ENCODE measurements around the gene CYLD. TPM values are rescaled to one million over a fixed set of nuclear protein-coding genes. Genes with fewer than 3 reads are reported as not detected.

The CYLD gene
- total and polyA plus RNA-seq, 2 donors (not counting 1 experiment from before 2014, with no cell fraction given) = 30.0 to 160 TPM

DNA sequence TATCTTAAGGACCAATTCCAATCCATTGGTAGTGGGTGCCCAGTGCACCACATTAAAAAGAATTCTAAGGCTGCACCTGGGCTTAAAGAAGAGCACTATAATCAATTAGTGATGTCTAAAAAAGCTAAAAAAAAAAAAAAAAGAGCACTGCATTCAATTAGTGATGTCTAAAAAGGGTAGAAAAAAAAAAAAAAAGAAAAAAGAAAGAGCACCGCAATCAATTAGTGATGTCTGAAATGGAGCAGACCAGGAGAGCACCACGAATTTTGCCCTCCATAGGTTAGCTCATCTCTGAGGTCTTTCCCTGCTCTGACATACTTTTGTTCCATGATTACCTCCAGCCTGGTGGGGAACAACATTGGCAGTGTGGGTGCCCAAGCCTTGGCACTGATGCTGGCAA is 18.9 kb upstream of the CYLD start:
- ChIA-PET POLR2A (interaction anchor here (0.7 kb wide), 1 partner anchor 38 kb away, joined by 5 read pairs; no protein-coding TSS in a partner anchor), CTCF (interaction anchor here (1.8 kb wide), 1 partner anchor 55 kb away, joined by 4 read pairs; no protein-coding TSS in a partner anchor)
- Mint-ChIP-seq H3K4me1 (no peaks in the 10 kb centered on the region), H3K27me3 (no peaks in the 10 kb centered on the region), H3K4me3 (no peak overlapping the region), H3K27ac (no peak overlapping the region), H3K9me3 (ENCODE audit: insufficient read depth) (peaks cover 12% of the 10 kb centered on the region)
- H3K27ac ChIP-seq (ENCODE audit: low read length in 2 of 2) = no peak overlapping the region
- WGBS (ENCODE audit: insufficient coverage) = 100% methylated on average over 2 of the region's 2 CpGs
- intact Hi-C loops (cut with micrococcal nuclease) = no loop called here
- no peak for DNase-seq
- TF ChIP-seq CTCF (IDR thresholded peaks at IDR 0.05) (no peak), EZH2 (IDR thresholded peaks at IDR 0.05; ENCODE audit: borderline replicate concordance, insufficient read depth, low read depth, low read length, poor library complexity, severe bottlenecking) (no peak)
- H3K9ac ChIP-seq (ENCODE audit: low read length) = no peak overlapping the region
- H3K27me3 ChIP-seq (replicated peaks in 1 of 4; ENCODE audit: control extremely low read depth in 1 of 4, control insufficient read depth in 3 of 4, insufficient read depth in 4 of 4, low read length in 3 of 4) = no peaks in the 10 kb centered on the region
- H3K4me2 ChIP-seq (replicated peaks; ENCODE audit: low read depth, low read length, poor library complexity, severe bottlenecking) = no peak overlapping the region
- no peaks in the 10 kb centered on the region for H3K79me2 ChIP-seq (ENCODE audit: control insufficient read depth, insufficient read depth, low read length)
- no peaks in the 10 kb centered on the region for H4K20me1 ChIP-seq (ENCODE audit: control insufficient read depth, insufficient read depth, low read length, poor library complexity, severe bottlenecking)
- no peaks in the 10 kb centered on the region for H3K36me3 ChIP-seq (replicated peaks in 1 of 2; ENCODE audit: control extremely low read depth in 1 of 2, control insufficient read depth in 1 of 2, extremely low read depth in 1 of 2, insufficient read depth in 2 of 2, low read length in 1 of 2)
- no peak overlapping the region for H2AFZ ChIP-seq (ENCODE audit: insufficient read depth, low read depth, low read length, poor library complexity, severe bottlenecking)
- no peak for ATAC-seq (ENCODE audit: low read depth)
- no peak overlapping the region for H3K4me3 ChIP-seq (ENCODE audit: control extremely low read depth in 1 of 5, extremely low read depth in 1 of 5, insufficient read depth in 1 of 5, low read depth in 2 of 5, low read length in 4 of 5)
- H3K4me1 ChIP-seq (ENCODE audit: control insufficient read depth in 2 of 2, insufficient read depth in 2 of 2, low read length in 2 of 2) = peaks cover 0 to 4% of the 10 kb centered on the region in 2 donors
- H3K9me3 ChIP-seq (ENCODE audit: control extremely low read depth in 1 of 3, control insufficient read depth in 2 of 3, insufficient read depth in 1 of 3, low read length in 2 of 3) = peaks cover 0 to 11% (median 5%) of the 10 kb centered on the region in 3 donors

DNA sequence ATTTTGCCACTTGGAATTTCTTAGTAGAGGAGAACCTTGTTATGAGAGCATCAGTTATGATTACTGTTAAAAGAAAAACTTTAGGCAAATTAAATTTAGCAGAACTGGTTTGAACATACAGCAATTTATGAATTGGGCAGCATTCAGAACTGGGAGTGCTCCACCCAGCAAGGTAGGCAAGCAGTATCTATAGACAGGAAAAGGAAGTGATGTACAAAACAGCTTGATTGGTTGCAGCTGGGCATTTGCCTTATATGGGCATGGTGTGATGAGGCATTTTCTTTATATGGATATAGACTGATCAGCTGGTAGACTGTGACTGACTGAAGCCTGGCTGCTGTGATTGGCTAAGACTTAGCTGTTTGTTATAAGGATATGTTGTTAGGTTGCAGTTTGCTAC is 17.6 kb upstream of the CYLD start:
- H3K4me1 ChIP-seq (ENCODE audit: control insufficient read depth in 2 of 2, insufficient read depth in 2 of 2, low read length in 2 of 2) = peaks cover 0 to 4% of the 10 kb centered on the region in 2 donors
- H3K4me2 ChIP-seq (replicated peaks; ENCODE audit: low read depth, low read length, poor library complexity, severe bottlenecking) = no peak overlapping the region
- H3K9ac ChIP-seq (ENCODE audit: low read length) = no peak overlapping the region
- POLR2A ChIA-PET = interaction anchor here (0.6 kb wide), 1 partner anchor 111 kb away, joined by 5 read pairs; no protein-coding TSS in a partner anchor
- no peak overlapping the region for H3K4me3 ChIP-seq (ENCODE audit: control extremely low read depth in 1 of 5, extremely low read depth in 1 of 5, insufficient read depth in 1 of 5, low read depth in 2 of 5, low read length in 4 of 5)
- intact Hi-C loops (cut with micrococcal nuclease) = no loop called here
- H3K36me3 ChIP-seq (replicated peaks in 1 of 2; ENCODE audit: control extremely low read depth in 1 of 2, control insufficient read depth in 1 of 2, extremely low read depth in 1 of 2, insufficient read depth in 2 of 2, low read length in 1 of 2) = no peaks in the 10 kb centered on the region
- Mint-ChIP-seq H3K4me1 (no peaks in the 10 kb centered on the region), H3K4me3 (no peak overlapping the region), H3K27ac (peak overlapping the region; percentile 13), H3K27me3 (no peaks in the 10 kb centered on the region), H3K9me3 (ENCODE audit: insufficient read depth) (peaks cover 12% of the 10 kb centered on the region)
- H3K27ac ChIP-seq (ENCODE audit: low read length in 2 of 2) = no peak overlapping the region
- H4K20me1 ChIP-seq (ENCODE audit: control insufficient read depth, insufficient read depth, low read length, poor library complexity, severe bottlenecking) = no peaks in the 10 kb centered on the region
- H3K9me3 ChIP-seq (ENCODE audit: control extremely low read depth in 1 of 3, control insufficient read depth in 2 of 3, insufficient read depth in 1 of 3, low read length in 2 of 3) = peaks cover 0 to 11% (median 3%) of the 10 kb centered on the region in 3 donors
- H2AFZ ChIP-seq (ENCODE audit: insufficient read depth, low read depth, low read length, poor library complexity, severe bottlenecking) = no peak overlapping the region
- TF ChIP-seq CTCF (IDR thresholded peaks at IDR 0.05) (no peak), EZH2 (IDR thresholded peaks at IDR 0.05; ENCODE audit: borderline replicate concordance, insufficient read depth, low read depth, low read length, poor library complexity, severe bottlenecking) (no peak)
- CTCF ChIA-PET = interaction anchor here (0.8 to 1.8 kb wide), 2 partner anchors 56 to 416 kb away, joined by 3 to 4 read pairs; no protein-coding TSS in a partner anchor
- ATAC-seq (ENCODE audit: low read depth) (no peak), DNase-seq (no peak)
- no peaks in the 10 kb centered on the region for H3K79me2 ChIP-seq (ENCODE audit: control insufficient read depth, insufficient read depth, low read length)
- H3K27me3 ChIP-seq (replicated peaks in 1 of 4; ENCODE audit: control extremely low read depth in 1 of 4, control insufficient read depth in 3 of 4, insufficient read depth in 4 of 4, low read length in 3 of 4) = no peaks in the 10 kb centered on the region
